Keratinocyte (primary cell): ENCODE measurements around the gene GPR37L1.

Source experiments
- CTCF ChIP-seq, 3 experiments: IDR thresholded peaks in 1 of 3; conservative IDR thresholded peaks in 1 of 3; optimal IDR thresholded peaks in 1 of 3; 2 replicates in 2 of 3; 3 replicates in 1 of 3; pipeline versions ENCODE3 to v1.5.1; 2011; ENCODE audit warnings: low read length in 3 of 3, mild to moderate bottlenecking in 3 of 3, moderate library complexity in 2 of 3, control low read depth in 1 of 3, inconsistent platforms in 1 of 3; ENCODE audit not compliant: insufficient read depth in 2 of 3; ENCODE audit errors: extremely low read depth in 1 of 3
- EZH2 ChIP-seq: IDR thresholded peaks from one replicate; pipeline ENCODE4 v1.6.1; 2012; ENCODE audit warnings: inconsistent platforms, mild to moderate bottlenecking, low read length, moderate library complexity

- TF ChIP-seq CTCF (optimal IDR thresholded peaks at IDR 0.05 in 1 of 3, IDR thresholded peaks at IDR 0.05 in 1 of 3, conservative IDR thresholded peaks at IDR 0.05 in 1 of 3; ENCODE audit: extremely low read depth in 1 of 3, insufficient read depth in 2 of 3, low read length in 3 of 3) = no peak
- no peak for TF ChIP-seq EZH2
Measured at GRCh38 chr1:202121006-202121405, 1.7 kb upstream of the GPR37L1 start.
